ENCODE measurements around the gene FIGN. TPM values are rescaled to one million over a fixed set of nuclear protein-coding genes. Genes with fewer than 3 reads are reported as not detected.

FIGN gene
- total RNA-seq, 1 donor from 2014 or later, result 9.0 TPM

DNA sequence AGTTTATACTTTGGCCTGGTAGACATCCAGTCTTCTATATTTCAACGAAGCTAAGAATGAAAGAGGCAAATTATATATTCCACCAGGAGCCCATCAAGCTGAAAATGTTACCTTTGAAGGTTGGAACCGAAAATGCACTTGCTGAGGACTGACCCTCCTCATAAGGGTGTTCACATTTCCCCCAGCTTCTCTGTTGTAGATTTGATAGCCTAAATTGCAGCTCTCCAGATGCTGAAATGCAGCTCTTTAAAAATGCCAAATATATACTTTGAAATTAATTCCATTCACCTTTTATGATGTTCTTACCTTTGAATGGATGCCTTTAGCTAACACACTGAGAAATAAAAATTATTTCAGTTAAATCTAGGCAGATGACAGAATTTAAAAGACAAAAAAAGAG, 1.8 kb upstream of the FIGN start:
- DNase-seq (ENCODE audit: low read depth), result no peak

DNA sequence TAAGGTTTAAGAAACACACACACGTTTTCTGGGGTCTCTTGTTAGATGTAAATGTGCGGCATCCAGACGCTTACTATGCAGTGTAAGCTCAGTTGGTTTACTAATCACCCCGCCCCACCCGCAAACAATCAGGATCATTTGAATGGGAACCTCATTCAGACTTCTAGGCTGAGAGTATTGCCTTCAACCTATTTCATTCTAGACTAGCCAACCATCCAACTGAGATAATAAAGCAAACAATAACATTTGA, 1.3 kb upstream of the FIGN start:
- no peak for DNase-seq (ENCODE audit: low read depth)

GRCh38 chr2:163736433-163737189, 803 bp upstream of the FIGN start:
- DNase-seq (ENCODE audit: low read depth), result no peak

- peak; percentile 36 for DNase-seq (ENCODE audit: low read depth)
These were observed 725 bp downstream of the FIGN start for GRCh38 chr2:163734881-163735684.

DNA sequence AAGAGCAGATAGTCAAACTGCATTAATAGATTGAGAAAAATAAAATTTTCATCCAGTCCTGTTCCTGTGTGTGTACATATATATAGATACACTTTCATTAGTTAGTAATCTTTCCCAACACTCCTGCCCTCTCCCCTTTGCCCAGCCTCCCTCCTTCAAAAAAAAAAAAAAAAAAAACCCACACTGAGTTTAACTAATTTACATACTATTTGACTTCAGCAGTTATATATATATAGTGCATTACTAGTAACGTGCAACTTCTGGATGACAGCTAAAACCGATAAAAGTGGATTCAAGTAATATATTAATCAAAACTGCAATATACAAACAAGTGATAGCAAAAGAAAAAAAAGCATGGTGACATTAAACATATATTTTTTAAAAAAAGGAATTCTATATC, 1.4 kb downstream of the FIGN start:
- no peak for DNase-seq (ENCODE audit: low read depth)

GRCh38 chr2:163733956-163734355, 1.9 kb downstream of the FIGN start:
- no peak for DNase-seq (ENCODE audit: low read depth)

DNA sequence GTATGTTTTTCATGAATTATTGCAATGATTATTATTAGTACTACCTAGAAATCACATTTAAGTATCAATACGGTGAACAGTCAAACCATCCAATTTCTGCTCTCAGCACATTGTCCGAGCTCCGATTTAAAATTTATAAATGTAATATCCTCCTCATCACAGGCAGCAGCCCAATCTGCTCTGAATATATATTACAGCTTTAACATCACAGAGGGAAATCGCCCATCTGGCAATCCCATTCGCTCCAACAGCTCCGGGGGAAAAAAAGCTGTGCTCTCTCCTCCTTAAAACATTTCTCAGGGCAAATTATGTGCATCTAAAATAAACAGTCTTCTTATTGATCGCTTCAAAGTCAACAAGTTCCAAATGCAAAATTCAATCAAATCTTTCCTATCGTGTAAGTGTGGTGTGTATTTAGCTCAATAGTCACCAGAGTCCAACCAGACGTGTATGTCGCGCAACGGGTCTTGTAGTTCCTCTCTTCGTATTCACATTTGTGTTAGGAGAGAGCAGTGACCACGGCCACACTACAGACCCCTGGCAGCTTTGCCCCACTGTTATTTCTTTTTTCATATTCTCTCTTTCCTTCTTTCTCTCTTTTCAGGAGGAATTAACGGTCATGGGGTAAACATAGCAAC, 2.4 kb downstream of the FIGN start:
- DNase-seq (ENCODE audit: low read depth), result no peak

GRCh38 chr2:163732727-163733126, 3.1 kb downstream of the FIGN start:
- DNase-seq (ENCODE audit: low read depth), result no peak

DNA sequence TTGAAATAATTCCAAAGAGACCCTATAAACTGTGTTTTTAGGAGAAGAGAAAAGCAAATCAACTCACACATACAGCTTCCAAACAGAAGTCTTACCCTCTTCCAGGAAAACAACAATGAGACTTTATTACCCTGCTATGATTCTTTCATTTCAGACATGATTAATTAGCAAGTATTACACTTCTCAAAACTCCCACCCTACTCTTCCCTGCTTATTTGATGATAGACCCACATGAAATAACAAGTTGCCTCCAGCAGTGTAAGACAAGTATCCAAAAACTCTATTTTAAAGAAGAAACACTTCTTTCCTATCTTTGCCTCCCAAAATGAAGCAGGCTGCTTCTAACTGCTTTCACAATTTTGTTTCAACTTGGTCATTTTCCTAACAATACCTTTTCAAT, 4.1 kb downstream of the FIGN start:
- no peak for DNase-seq (ENCODE audit: low read depth)

DNA sequence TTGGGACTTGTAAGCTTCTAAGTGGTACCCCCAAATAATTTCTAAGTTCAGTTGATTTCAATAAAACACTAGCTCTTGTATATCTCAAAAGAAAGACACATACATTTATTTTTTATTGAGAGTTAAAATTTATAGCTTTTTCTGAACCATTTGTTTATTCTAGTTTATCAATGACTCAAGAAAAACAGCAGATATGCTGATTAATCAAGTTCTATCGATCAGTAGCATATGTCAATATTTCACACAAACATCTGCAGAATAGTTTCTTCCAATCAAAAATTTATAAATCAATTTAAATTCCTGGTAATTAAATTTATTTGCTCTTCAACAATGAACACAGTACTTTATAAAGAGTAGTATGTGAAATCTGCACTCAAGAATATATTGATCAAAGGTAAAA, 5.3 kb downstream of the FIGN start:
- DNase-seq (ENCODE audit: low read depth), result no peak

GRCh38 chr2:163729636-163730273, 6.1 kb downstream of the FIGN start:
- DNase-seq (ENCODE audit: low read depth), result no peak

- DNase-seq (ENCODE audit: low read depth), result peak; percentile 70
These were observed 11.9 kb downstream of the FIGN start for GRCh38 chr2:163723881-163724280.

DNA sequence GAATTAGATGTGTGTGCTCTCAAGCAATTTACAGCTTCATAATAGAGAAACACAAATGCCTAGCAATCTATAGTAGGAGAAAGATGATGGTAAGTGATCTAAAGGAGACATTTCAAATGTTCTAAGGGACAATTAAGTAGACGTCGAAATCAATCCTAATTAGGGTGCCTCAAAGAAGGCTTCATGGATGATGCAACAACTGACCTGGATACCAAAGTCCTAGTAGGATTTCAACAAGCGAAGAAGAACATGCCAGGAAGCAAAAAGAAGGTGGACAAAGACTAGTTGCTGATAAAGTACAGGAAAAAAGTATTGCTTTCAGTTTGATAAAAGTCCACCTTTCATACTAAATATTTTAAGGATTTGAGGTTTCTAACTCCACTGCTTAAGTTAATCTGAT, 12.5 kb downstream of the FIGN start:
- DNase-seq (ENCODE audit: low read depth), result no peak

GRCh38 chr2:163719331-163719730, 16.5 kb downstream of the FIGN start:
- DNase-seq (ENCODE audit: low read depth), result no peak

DNA sequence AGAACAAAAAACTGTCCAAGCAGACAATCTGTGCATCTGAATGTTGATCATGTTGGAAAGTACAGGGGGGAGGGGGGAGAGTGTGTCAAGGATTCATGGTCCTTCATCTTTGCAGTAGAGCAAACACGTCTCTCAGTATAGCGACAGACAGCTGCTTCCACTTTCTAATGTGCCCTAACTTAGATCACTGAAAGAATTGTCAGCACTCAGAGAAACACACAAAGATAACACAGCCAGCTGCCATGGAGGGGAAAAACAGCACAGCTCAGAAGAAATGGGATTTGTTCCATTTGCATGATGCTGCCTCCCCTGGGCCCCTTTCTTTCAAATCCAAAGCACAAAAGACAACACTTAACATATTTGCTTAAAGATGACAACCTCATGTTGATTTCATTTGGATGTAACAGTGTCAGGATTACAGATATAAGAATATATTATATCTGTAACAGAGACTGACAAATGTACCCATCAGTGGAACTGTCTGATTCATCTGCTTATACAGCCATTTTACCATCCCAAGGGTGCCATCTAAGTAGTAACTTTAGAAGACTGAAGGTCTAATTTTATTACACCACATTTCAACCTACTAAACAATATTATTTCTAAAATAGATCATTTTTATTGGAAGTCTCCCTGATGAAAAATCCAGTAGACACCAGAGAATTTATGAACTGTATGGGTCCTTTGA, 17.7 kb downstream of the FIGN start:
- DNase-seq (ENCODE audit: low read depth), result no peak

DNA sequence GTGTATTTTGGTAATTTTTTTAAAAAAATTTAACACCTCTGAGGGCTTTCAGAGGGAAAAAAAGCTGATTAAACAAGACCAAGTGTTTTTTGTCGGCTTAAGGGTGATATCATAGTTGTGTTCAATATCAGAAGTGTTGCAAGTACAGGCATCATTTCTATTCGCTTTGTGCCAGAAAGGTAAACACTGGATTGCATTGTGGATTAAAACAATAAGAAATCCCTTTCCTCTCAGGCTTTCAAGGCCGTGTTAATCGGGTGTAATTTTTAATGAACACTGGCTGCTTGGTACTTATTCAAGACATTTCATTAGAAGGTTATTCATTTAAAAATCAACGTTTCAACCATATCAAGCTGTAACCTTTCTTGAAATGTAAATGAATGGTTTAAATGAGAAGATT, 18.3 kb downstream of the FIGN start:
- DNase-seq (ENCODE audit: low read depth), result no peak

DNA sequence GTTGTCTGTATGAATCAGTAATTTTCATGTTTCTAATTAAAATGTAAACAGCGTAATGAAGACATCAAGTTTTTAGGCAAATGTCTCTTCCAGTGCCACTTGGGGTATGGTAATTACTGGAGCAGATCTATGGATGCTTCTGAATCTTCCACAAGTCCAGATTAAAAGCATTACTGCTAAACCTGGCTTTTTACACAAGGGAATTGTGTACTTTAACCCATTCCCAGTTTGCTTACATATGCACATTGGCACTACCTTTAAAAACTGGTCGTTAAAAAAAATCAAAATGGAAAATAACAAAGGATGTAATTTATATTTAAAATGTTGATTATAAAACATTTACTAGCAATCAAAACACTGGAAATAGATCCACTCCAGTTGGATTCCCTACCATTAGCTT, 19.7 kb downstream of the FIGN start:
- DNase-seq (ENCODE audit: low read depth), result no peak

- no peak for DNase-seq (ENCODE audit: low read depth)
These were observed 20.1 kb downstream of the FIGN start for GRCh38 chr2:163715668-163716067.

- DNase-seq (ENCODE audit: low read depth), result no peak
These were observed 20.6 kb downstream of the FIGN start for GRCh38 chr2:163715199-163715598.

DNA sequence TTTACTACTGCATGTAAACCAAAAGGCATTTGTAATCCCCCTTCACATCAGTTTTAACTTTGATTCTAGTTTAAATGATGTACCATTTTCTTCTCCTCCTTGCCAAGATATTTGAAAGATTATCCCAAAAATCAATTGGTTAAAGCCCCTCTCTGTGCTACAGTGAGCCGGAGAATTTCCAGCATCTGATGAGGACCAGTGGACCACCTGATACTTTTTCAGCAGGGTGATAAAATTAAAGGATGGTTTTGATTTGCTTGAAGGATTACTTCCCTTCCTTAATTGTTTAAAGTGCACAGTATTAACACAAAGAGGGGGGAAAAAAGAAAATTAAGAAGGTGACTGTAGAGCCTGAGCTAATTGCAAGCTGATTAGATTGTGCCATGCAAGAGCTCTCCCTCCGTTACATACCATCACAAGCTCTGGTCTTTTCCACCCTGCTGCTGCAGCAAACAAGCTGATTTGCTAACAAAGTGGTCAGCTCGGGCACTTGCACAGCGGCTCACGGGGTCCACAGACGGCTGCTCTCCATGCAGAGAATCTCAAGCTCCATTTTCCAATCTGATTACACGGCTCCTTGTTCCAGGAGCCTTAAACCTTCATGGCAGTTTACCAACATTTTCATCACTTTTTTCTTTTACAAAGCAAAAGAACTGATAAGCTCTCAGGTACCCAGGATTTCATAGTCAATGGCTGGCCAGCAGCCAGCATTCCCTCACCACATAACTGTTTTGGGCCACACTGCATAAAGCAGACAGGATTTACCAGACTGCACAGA, 22.1 kb downstream of the FIGN start:
- peak; percentile 27 for DNase-seq (ENCODE audit: low read depth)

DNA sequence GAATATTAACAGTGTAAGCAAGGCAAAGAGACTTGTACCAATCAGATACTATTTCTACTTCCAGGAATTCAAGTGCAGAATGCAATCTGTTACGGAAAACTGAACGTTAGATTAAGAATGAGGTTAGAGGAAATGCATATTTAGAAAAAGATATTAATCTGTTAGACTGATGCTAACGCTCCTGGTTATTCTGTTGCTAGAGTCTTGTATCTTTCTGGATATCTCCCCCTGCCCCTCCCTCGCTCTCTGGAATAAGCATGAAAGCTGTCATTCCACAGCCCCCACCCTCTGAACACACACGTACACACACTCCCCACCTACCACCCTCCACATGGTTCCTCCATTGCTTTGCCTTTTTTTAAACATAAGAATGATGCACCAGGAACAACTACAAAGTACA, 24.1 kb downstream of the FIGN start:
- no peak for DNase-seq (ENCODE audit: low read depth)
